COR-L47 (cell line): Measurements from ENCODE around the gene ESR1.
"Not testable (repeated sequence)": the region's sequence is repeated elsewhere in the genome, so short reads cannot be mapped to it uniquely, and the experiment has no call there.

Experiments used
- DNase-seq: peaks from one replicate; lab custom pipeline; 2025; lab: John Stamatoyannopoulos, UW

Gene ESR1

DNA sequence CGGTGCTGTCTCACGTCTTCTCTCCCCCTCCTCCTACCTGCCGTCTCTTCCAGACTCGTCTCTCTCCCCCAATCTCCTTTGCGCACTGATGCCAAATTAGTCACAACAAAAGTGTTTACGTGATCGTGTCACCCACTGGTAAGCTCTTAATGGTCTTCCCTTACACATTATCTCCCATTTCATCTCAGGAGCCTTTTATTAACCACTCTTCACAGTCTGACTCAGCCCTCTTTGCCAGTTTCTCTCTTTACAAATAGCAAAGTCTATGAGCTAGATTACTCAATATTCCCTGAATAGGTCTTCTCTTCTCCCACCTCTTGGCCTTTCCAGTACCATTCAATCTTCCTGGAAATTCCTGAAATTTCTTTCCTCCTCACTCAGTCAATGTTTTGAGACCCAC is 247.0 kb downstream of the ESR1 start:
- no peak for DNase-seq

DNA sequence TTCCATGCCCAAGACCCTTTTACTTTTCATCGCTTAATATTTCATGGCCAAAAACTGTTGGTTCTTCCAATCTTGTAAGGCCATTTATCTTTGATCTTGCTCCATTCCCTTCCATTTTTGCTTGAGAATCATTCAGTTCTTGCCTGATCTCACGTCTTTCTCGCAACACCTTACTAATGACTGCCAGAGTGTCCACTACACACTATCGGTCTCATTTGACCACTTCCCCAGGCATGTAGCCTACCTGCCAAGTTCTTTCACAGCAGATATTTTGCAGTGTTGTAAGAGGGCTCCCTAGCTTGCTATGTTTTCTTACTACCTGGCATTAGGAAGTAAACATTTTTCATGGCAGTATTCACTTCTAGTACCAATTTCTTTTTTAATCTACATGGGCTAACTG is 248.0 kb downstream of the ESR1 start:
- no peak for DNase-seq

DNA sequence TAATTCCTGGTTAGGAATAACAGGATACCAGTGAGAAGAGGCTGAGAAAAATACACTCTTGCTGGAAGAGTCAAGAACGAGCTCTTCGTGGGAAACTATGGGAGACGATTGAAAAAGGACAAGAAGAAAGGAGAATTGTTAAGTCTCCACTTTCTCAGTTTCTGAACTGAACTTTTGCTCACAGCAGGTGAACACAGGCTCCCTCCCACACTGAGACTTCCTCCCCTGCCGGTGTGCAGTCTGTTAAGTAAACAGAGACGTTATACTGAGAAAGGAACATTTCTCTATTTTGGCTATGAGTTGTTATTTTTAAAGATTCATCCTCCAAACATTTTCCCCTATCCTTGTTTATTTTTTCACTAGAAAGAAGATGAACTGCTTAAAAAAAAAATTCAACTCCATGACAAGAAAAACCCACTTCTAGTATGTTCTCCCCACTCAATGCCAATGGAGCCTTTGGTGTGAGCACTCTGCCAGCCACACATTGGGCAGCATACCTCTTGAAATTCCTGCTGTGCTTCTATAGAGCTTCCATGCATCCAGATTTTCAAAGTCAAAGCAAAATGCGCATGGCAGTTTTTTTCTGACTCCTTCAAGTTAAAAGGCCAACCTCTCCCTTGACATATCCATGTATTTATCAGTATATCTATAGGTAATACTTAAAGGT is 250.5 kb downstream of the ESR1 start:
- DNase-seq: no peak

DNA sequence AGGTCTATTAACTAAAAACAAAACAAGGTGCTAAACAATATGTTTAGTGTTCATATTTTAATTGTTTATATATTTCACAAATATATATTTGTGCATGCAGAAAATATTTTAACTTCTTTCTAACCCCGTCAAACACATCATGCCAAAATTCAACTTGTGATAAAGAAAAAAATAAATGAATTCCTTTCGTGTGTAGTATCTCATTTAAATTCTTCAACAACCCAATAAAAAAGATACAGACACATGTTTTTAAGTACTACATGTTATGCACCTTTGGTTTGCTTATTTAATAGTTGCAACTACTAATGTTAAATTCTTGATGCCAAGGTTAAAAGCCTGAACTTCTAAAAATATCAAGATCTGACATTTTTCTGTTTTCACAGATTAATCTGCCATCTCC is 252.4 kb downstream of the ESR1 start:
- no peak for DNase-seq

DNA sequence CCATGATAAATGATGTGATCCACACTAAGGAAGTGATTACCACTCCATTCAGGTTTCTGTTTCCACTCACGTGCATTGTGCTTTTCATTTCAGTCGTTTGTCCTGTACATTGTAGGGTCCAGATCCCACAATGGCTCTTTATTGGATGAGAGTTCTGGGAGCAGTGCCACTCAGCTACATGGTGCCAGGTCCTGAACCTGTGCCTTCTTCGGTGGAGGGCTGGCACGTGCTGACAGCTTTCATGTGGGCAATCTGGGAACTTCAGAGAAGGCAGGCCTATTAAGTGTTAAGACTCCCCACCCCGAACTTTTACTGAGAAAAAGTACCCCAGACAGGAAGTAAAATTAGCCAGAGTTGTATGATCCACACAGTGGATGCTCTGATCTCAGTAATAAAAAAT is 255.0 kb downstream of the ESR1 start:
- no peak for DNase-seq

DNA sequence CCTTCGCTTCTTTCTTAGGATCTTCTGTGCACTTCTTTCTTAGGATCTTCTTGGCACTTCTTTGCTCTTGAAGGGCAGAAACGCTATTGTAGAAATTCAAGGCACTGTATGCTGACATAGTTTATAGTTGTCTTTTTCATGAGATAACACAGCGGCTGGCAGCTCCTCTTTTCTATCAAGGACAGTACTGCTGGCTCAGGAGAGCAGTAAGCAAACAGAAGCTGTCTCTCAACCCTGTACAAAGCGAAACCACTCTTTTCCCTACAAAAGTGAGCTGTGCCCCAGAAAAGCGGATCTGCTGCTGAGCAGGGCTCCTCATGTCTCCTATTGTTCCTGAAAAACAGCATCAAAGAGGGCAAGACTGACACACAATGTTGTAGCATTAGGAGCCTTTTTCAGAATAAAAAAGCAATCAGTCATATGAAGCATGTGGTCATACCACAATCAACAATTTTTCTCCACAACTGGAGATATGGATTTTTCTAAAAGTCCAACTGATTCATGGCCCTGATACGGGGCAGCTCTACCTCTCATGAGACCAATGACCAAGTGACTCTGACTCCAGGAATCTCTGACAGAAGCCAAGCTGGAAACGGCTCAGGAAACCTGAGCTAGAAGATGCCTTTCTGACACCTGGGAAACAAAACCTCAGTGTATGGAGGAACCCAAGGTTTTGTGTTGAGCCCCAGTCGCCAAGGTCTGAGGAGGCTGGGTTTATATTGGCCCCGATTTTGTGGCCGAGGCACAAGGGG is 255.9 kb downstream of the ESR1 start:
- DNase-seq: no peak

DNA sequence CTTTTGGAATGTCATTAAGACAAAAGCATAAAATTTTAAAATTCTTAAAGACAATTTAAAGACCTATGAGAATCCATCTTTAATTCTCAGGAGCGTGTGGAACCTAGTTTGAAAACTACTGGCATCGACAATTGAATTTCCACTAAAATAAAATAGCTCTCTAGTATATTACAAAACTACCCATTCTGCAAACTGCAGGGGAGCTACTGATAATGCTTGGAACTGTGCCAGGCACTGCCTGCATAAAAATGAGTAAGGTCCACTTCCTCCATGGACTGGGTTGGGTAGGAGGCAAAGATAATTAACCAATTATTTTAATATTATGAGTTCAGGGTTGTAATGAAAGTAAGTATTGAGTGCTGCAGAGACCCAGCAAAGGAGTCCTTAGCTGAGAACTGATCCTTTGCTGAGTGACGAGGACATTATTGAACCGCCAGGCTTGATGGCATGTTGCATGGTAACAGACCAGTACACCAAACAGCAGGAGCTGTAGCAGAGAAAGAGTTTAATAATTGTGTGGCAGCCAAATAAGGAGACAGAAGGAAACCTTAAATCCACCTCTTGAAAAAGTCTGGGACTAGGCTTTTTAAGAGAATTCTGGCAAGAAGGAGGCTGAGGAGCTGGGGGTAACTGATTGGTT is 261.3 kb downstream of the ESR1 start:
- no peak for DNase-seq

DNA sequence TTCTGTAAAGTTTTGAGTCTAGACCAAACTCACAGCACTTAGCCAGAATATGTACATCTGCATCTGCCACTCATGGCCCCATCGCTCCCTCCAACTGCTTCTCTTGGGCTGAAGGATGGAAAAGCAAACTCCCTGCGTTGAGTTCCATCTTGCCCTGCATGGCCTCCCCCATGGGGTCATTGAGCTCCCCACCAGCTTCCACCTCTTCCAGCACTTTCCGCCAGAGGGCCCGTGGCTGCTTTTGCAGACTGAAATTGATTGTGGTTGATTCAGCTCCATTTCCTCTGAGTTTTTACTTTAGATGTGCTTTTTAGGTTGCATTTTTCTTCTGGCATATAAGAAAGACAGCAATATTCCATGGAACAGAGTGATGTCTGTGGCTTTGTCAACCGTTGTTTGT is 263.1 kb downstream of the ESR1 start:
- no peak for DNase-seq

DNA sequence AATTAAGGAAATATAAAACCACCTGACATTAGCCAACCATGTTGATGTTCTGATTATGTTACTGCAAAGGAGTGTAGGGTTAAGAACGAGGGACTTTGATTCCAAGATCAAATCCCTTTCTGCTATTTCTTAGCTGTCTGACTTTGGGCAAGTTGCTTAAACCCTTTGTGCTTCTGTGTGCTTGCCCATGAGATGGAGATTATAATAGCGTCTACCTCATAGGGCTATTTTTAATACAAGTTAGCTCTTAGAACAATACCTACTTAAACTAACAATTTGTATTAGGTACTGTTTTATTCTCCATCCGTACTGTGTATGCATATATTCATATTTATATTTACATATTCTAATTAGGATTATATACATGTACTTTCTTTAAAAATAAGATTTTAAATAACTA is 263.8 kb downstream of the ESR1 start:
- no peak for DNase-seq

DNA sequence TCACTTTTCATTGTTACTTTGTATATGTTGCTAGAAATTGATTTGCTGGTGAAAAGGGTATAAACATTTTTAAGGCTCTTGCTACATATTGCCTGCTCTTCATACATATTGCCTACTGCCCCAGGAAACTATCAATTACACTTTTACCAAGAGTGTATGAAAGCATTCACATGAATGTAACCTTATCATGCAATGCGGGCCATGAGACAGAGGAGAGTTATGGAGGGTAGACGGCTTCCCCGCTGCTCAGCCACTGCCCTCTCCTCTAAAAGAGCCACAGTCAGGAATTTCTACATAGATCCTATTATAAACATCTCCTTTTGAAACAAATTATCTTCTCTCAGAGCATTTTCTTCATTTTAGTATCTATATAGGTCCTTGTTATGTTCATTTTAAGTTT is 264.4 kb downstream of the ESR1 start:
- DNase-seq: no peak

DNA sequence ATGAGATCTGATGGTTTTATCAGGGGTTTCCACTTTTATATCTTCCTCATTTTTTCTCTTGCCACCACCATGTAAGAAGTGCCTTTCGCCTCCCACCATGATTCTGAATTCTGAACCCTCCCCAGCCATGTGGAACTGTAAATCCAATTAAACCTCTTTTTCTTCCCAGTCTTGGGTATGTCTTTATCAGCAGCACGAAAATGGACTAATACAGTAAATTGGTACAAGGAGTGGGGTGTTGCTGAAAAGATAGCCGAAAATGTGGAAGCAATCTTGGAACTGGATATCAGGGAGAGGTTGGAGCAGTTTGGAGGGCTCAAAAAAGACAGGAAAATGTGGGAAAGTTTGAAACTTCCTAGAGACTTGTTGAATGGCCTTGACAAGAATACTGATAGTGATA is 268.8 kb downstream of the ESR1 start:
- DNase-seq: not testable (repeated sequence)

DNA sequence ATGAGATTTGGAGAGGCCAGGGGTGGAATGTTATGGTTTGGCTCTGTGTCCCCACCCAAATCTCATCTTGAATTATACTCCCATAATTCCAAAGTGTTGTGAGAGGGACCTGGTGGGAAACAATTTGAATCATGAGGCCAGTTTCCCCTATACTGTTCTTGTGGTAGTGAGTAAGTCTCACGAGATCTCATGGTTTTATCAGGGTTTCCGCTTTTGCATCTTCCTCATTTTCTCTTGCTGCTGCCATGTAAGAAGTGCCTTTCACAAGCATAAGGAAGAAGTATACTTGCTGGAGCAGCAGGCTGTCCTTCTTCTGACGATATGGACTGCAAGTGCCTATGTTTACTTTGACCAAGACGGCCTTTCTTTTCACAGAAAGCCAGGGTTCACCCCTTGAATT is 270.5 kb downstream of the ESR1 start:
- no peak for DNase-seq

DNA sequence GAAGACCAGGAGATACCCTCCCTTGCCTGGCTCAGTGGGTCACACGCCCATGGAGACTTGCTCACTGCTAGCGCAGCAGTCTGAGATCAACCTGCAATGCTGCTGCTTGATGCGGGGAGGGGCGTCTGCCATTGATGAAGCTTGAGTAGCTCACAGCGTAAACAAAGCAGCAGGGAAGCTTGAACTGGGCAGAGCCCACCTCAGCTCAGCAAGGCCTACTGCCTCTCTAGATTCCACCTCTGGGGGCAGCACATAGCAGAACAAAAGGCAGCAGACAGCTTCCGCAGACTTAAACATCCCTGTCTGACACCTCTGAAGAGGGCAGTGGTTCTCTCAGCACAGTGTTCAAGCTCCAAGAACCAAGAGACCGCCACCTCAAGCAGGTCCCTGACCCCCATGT is 271.3 kb downstream of the ESR1 start:
- DNase-seq: no peak

DNA sequence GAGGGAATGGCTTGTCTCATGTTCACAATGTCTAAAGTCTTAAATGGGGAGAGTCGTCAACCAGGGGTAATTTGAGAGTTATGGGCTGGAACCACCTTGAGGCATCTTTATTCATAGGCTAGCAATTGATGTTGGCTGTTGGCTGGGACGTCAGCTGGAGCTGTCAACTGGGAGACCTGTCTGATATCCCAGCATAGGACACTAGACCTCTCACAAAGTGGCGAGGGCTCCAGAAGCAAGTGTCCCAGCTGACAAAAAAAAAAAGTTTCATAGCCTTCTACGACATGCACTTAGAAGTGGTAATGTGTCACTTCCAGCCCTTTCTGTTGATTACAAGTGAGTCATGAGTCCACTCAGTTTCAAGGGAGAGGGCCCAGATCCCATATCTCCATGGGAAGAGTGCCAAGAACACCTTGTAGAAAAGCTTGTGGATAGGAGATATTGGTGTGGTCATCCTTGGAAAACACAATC is 278.0 kb downstream of the ESR1 start:
- no peak for DNase-seq

DNA sequence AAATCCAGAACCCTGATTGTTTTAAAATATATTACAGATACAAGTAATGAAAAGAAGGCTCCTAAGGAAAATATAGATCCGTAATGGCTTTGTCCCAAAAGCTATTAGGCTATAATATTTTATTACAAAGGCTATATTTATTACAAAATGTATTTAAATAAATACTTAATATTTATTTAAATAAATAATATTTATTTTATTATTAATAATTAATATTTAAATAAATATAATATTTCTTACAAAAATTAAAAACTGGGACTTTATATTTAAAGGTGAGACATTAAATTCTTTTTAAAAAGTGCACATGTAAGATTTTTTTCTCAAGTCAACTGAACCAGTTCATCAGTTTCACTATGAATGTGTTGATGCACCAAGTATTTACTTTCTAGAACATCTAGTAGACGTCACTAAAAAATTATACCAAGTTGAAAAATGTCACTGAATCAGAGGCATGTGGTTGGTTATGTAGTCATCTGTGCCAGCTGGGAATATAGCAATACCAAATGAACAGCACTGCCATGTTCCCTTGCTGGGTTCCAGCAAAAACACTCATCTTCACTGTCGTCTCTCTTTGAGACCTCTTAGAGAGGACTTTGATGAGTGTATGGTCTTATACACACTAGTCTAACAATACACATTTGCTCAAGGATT is 278.9 kb downstream of the ESR1 start:
- no peak for DNase-seq

DNA sequence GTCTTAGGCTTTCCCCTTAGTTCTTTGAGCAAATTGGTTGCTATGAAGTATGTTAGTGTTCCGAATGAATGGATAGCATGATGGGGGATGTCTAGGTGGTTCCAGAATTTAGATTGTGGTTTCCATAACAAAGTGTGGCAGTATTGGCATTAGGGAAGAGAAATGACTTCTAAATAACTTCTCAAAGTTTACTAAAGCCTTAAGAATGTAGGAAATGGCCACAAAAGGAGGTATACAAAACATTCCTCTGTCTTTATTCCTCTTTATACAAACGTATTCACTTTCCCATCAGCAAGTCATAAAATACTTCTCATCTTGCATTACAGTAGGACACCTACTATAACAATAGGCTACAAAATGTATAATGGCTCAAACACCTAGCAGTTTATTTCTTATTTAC is 279.6 kb downstream of the ESR1 start:
- no peak for DNase-seq

DNA sequence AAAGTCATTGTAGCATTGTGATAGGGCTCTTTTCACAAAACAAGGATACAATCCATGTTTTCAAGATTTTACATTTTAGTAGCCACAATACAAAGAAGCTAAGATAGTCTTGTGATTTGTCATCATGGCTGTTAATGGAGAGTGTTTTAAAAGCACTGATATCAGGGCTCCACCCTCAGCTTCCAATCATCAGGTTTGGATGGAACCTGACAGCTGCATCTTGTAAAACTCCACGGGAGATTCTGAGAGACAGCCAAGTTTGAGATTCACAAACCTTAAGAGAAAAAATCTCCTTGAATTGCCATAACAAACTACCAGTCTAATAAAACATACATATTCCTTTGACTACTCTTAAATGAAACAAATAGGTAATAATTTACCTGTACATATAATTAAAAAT is 280.2 kb downstream of the ESR1 start:
- no peak for DNase-seq

DNA sequence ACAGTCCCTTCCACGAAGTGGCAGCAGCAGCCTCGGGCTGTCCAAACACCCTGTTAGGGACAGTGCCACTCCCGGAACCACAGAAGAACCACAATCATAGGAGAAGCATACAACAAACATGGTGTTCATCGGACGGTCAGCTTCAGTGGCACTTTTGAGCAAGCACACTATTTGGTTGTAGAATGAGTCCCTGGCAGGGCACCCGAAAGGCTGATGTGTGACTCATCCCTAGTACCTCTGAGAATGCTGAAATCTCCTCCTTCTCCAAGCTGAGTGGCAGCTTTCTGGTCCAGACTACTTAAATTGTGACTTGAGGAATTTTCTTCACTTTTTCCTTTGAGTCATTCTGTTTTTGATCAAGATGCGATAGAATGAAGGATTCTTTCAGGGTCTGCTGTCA is 282.5 kb downstream of the ESR1 start:
- no peak for DNase-seq

DNA sequence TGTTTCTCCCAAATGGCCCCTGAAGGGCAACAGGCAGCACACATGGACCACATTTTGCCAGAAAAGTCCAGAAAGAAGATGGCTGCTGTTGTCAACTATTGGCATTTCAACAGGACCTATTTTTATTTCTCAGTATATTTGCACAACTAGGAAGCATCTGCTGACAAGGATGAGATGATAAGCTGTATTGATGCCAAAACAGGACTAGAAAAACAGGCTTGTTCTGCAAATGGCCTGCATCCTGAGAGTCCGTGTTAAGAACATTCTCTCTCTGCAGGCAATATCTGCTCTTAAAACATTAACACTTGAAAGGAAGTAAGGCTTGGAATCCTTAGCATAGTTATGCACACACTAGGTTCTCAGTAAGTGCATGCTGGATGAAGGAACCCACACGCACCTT is 283.7 kb downstream of the ESR1 start:
- DNase-seq: no peak

DNA sequence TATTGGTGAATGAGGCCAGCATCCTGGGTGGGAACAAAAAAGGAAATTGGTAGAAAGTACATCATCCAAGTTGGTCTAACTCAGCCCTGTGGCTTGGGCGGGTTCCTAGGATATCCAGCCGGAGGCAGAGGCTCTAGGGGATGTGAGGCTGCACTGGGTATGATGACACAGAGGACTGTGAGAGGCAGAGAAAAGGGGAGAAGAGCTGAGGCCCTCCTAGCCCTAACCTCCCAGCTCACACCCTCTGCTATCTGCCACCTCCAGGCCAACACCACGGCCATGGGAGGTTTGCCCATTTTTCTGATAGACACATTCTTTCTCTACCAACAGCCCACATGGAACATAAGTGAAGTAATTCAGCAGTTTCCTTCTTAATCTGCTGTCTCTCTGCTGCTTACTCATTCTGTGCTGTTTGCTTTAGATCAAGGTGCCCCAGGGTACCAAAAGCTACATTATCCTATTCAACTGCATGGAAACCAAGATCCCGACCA is 284.4 kb downstream of the ESR1 start:
- no peak for DNase-seq

DNA sequence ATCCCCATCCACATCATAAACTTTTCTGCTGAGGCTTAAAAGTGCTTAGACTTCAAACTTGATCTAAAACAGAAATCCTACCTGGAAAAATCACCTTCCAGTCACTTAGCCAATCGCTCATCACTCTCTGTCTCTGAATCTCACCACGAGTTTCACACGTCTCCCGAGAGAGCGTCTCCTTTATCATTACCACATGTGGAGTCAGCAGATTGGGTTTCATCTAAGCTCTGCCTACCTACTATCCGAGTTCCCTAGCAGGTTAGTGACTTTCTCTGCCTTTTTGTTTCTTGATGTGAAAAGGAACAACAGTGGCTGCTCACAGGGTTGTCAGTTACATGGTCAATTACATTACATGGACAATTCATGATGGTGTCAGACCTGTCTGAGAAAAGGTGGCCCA is 286.2 kb downstream of the ESR1 start:
- no peak for DNase-seq

DNA sequence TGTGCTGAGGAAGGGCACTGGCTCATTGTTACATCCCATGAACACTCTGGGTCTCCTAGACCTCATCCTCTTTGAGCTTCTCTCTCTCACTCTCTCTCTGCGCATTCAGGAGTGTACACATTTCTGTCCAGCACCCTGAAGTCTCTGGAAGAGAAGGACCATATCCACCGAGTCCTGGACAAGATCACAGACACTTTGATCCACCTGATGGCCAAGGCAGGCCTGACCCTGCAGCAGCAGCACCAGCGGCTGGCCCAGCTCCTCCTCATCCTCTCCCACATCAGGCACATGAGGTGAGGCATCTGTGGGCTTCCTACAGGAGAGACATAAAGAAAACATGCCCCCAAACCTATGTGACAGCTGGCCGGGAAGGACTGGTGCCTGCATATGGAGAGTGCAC is 286.8 kb downstream of the ESR1 start:
- no peak for DNase-seq
